SJCRH30 (cell line): Measurements from ENCODE around the gene TLCD1. TPM values are rescaled to one million over a fixed set of nuclear protein-coding genes. Genes with fewer than 3 reads are reported as not detected.

Source experiments
- DNase-seq, 2 experiments: peaks; one replicate each; pipeline ENCODE4 v3.0.0-alpha.2; 2015 to 2020
- H3K27ac ChIP-seq: fragments of 250-450 bp; sonication (Bioruptor Pico); 2 replicates; pipeline ENCODE4 v1.5.1; 2020; ENCODE audit warnings: mild to moderate bottlenecking, moderate library complexity
- H3K27me3 ChIP-seq: fragments of 250-450 bp; sonication (Bioruptor Pico); 2 replicates; pipeline ENCODE4 v1.5.1; 2020; ENCODE audit warnings: mild to moderate bottlenecking, moderate library complexity
- H3K36me3 ChIP-seq: fragments of 250-450 bp; sonication (Bioruptor Pico); 2 replicates; pipeline ENCODE4 v1.5.1; 2020; ENCODE audit warnings: mild to moderate bottlenecking, moderate library complexity
- H3K4me1 ChIP-seq: fragments of 250-450 bp; sonication (Bioruptor Pico); 2 replicates; pipeline ENCODE4 v1.5.1; 2020; ENCODE audit warnings: mild to moderate bottlenecking, moderate library complexity
- H3K4me3 ChIP-seq: fragments of 250-450 bp; sonication (Bioruptor Pico); 2 replicates; pipeline ENCODE4 v1.5.1; 2020; ENCODE audit warnings: mild to moderate bottlenecking, moderate library complexity
- H3K9me3 ChIP-seq: fragments of 250-450 bp; sonication (Bioruptor Pico); replicated peaks from 2 replicates; pipeline ENCODE4 v1.5.1; 2020; ENCODE audit warnings: mild to moderate bottlenecking, moderate library complexity
- total RNA-seq: library from RNA; depleted of rRNA; stranded (reverse); fragments of >200 nt; shearing (Covaris generic); gene quantifications from 2 replicates; pipeline ENCODE4 v1.2.3, GENCODE V29; 2014

Gene TLCD1
- total RNA-seq, 1 experiment from 2014 or later = 10.0 TPM

GRCh38 chr17:28750178-28751047, 24.4 kb upstream of the TLCD1 start:
- H3K4me1 ChIP-seq = peaks cover 18% of the 10 kb centered on the region
- no peaks in the 10 kb centered on the region for H3K27me3 ChIP-seq
- peaks cover 58% of the 10 kb centered on the region for H3K36me3 ChIP-seq
- no peaks in the 10 kb centered on the region for H3K9me3 ChIP-seq
- DNase-seq = peak; percentile 95 to 98
- no peak overlapping the region for H3K27ac ChIP-seq
- H3K4me3 ChIP-seq = no peak overlapping the region

GRCh38 chr17:28749516-28750177, 23.6 kb upstream of the TLCD1 start:
- Histone ChIP-seq H3K9me3 (no peaks in the 10 kb centered on the region), H3K4me3 (no peak overlapping the region), H3K4me1 (peaks cover 18% of the 10 kb centered on the region), H3K36me3 (peaks cover 61% of the 10 kb centered on the region), H3K27ac (no peak overlapping the region), H3K27me3 (no peaks in the 10 kb centered on the region)
- no peak for DNase-seq

GRCh38 chr17:28748852-28749515, 23.0 kb upstream of the TLCD1 start:
- Histone ChIP-seq H3K27ac (no peak overlapping the region), H3K4me1 (peaks cover 18% of the 10 kb centered on the region), H3K4me3 (no peak overlapping the region), H3K9me3 (no peaks in the 10 kb centered on the region), H3K27me3 (no peaks in the 10 kb centered on the region), H3K36me3 (peaks cover 63% of the 10 kb centered on the region)
- DNase-seq = no peak

- Histone ChIP-seq H3K36me3 (peaks cover 63% of the 10 kb centered on the region), H3K4me1 (peaks cover 18% of the 10 kb centered on the region), H3K4me3 (no peak overlapping the region), H3K9me3 (no peaks in the 10 kb centered on the region), H3K27ac (no peak overlapping the region), H3K27me3 (no peaks in the 10 kb centered on the region)
- DNase-seq = no peak
These were observed 22.0 kb upstream of the TLCD1 start for GRCh38 chr17:28747801-28748750.

- Histone ChIP-seq H3K4me3 (no peak overlapping the region), H3K27ac (peak overlapping the region; percentile 70), H3K27me3 (no peaks in the 10 kb centered on the region), H3K4me1 (peaks cover 20% of the 10 kb centered on the region), H3K36me3 (peaks cover 60% of the 10 kb centered on the region), H3K9me3 (no peaks in the 10 kb centered on the region)
- no peak for DNase-seq
These were observed 21.1 kb upstream of the TLCD1 start for GRCh38 chr17:28747051-28747691.

GRCh38 chr17:28746611-28747050, 20.6 kb upstream of the TLCD1 start:
- H3K27ac ChIP-seq = peak overlapping the region; percentile 70
- peaks cover 54% of the 10 kb centered on the region for H3K36me3 ChIP-seq
- peak; percentile 85 to 87 for DNase-seq
- H3K4me3 ChIP-seq = no peak overlapping the region
- no peaks in the 10 kb centered on the region for H3K9me3 ChIP-seq
- H3K4me1 ChIP-seq = peaks cover 26% of the 10 kb centered on the region
- no peaks in the 10 kb centered on the region for H3K27me3 ChIP-seq

- Histone ChIP-seq H3K36me3 (peaks cover 47% of the 10 kb centered on the region), H3K4me3 (peak overlapping the region; percentile 95), H3K27ac (peak overlapping the region; percentile 73; the same call in 1 of the 2 replicates), H3K9me3 (no peaks in the 10 kb centered on the region), H3K4me1 (peaks cover 30% of the 10 kb centered on the region), H3K27me3 (no peaks in the 10 kb centered on the region)
- no peak for DNase-seq
These were observed 19.9 kb upstream of the TLCD1 start for GRCh38 chr17:28745786-28746411.

- Histone ChIP-seq H3K27me3 (no peaks in the 10 kb centered on the region), H3K4me1 (peaks cover 30% of the 10 kb centered on the region), H3K9me3 (no peaks in the 10 kb centered on the region), H3K27ac (peak overlapping the region; percentile 73), H3K4me3 (peak overlapping the region; percentile 95), H3K36me3 (peaks cover 40% of the 10 kb centered on the region)
- peak; percentile 84 to 85 for DNase-seq
These were observed 19.1 kb upstream of the TLCD1 start for GRCh38 chr17:28744972-28745785.

- H3K36me3 ChIP-seq = peaks cover 39% of the 10 kb centered on the region
- peak overlapping the region; percentile 73 for H3K27ac ChIP-seq
- H3K9me3 ChIP-seq = no peaks in the 10 kb centered on the region
- H3K4me1 ChIP-seq = peaks cover 30% of the 10 kb centered on the region
- H3K27me3 ChIP-seq = no peaks in the 10 kb centered on the region
- H3K4me3 ChIP-seq = peak overlapping the region; percentile 95
- DNase-seq = peak; percentile 68 to 72
These were observed 18.3 kb upstream of the TLCD1 start for GRCh38 chr17:28744104-28744971.

- DNase-seq = peak; percentile 90 to 97
- peaks cover 31% of the 10 kb centered on the region for H3K36me3 ChIP-seq
- H3K4me1 ChIP-seq = peaks cover 30% of the 10 kb centered on the region
- H3K27ac ChIP-seq = peak within 1 kb of the TSS; percentile 73
- no peaks in the 10 kb centered on the region for H3K9me3 ChIP-seq
- H3K27me3 ChIP-seq = no peaks in the 10 kb centered on the region
- peak within 1 kb of the TSS; percentile 95 for H3K4me3 ChIP-seq
These were observed 17.4 kb upstream of the TLCD1 start, which contains the start of gene TRAF4 for GRCh38 chr17:28743243-28744103. Gene TRAF4, plus strand, starts transcription at chr17:28744011. Its CDS starts 102 bp downstream, at chr17:28744113.
